H1 (cell line): ENCODE measurements around the gene ARHGAP18. TPM values are rescaled to one million over a fixed set of nuclear protein-coding genes. Genes with fewer than 3 reads are reported as not detected.

Experiments
- CTCF ChIA-PET: fragments of 300-600 bp; sonication (Branson Sonifier 250); formaldehyde crosslinking; loops from one replicate; lab custom pipeline; 2021; ENCODE audit not compliant: partially characterized antibody; lab: Charles Lee
- POLR2A ChIA-PET: fragments of 300-600 bp; sonication (Branson Sonifier 250); formaldehyde crosslinking; loops from one replicate; lab custom pipeline; 2021; ENCODE audit warnings: inconsistent platforms; ENCODE audit not compliant: partially characterized antibody; lab: Charles Lee
- DNase-seq, 2 experiments: peaks; one replicate each; pipeline versions ENCODE4 v3.0.0 to v3.0.0-alpha.2; 2010 to 2022; ENCODE audit warnings: low spot score in 2 of 2, low read depth in 1 of 2, mixed read lengths in 1 of 2
- FAIRE-seq: peaks from 2 replicates; lab custom pipeline; 2011; peaks lifted over from hg19 to GRCh38; lab: Jason Lieb, UNC
- H2AFZ ChIP-seq: 2 replicates; pipeline ENCODE4 v1.8.1; 2012; ENCODE audit warnings: low read length, inconsistent platforms
- H2AK5ac ChIP-seq: 2 replicates; pipeline ENCODE4 v1.6.1; 2013; ENCODE audit warnings: low read depth, low read length
- H2BK120ac ChIP-seq: replicated peaks from 2 replicates; pipeline ENCODE3; 2013; ENCODE audit warnings: low read depth, low read length, inconsistent platforms
- H2BK12ac ChIP-seq: 2 replicates; pipeline ENCODE4 v1.6.1; 2013; ENCODE audit warnings: low read depth, low read length
- H2BK15ac ChIP-seq: 2 replicates; pipeline ENCODE4 v1.6.1; 2013; ENCODE audit warnings: low read length
- H2BK20ac ChIP-seq: 2 replicates; pipeline ENCODE4 v1.6.1; 2013; ENCODE audit warnings: low read length
- H2BK5ac ChIP-seq: 2 replicates; pipeline ENCODE4 v1.6.1; 2013; ENCODE audit warnings: low read depth, low read length
- H3K14ac ChIP-seq: 2 replicates; pipeline ENCODE4 v1.6.1; 2013; ENCODE audit warnings: inconsistent platforms; ENCODE audit not compliant: insufficient read length
- H3K18ac ChIP-seq: 2 replicates; pipeline ENCODE4 v1.6.1; 2013; ENCODE audit warnings: low read length; ENCODE audit errors: extremely low read depth
- H3K23ac ChIP-seq: 2 replicates; pipeline ENCODE4 v1.6.1; 2013; ENCODE audit warnings: inconsistent platforms; ENCODE audit not compliant: insufficient read length
- H3K23me2 ChIP-seq: 2 replicates; pipeline ENCODE4 v1.6.1; 2013; ENCODE audit warnings: low read depth, low read length
- H3K27ac ChIP-seq: 2 replicates; pipeline ENCODE4 v1.6.1; 2011; ENCODE audit warnings: low read depth, low read length, inconsistent platforms
- H3K27me3 ChIP-seq, 4 experiments: replicated peaks in 1 of 4; 1 replicate in 1 of 4; 2 replicates in 3 of 4; pipeline versions ENCODE4 v1.6.1 to v1.8.1; 2011 to 2013; ENCODE audit warnings: low read length in 3 of 4, mild to moderate bottlenecking in 3 of 4, inconsistent platforms in 2 of 4, mixed read lengths in 2 of 4, moderate library complexity in 1 of 4; ENCODE audit not compliant: control insufficient read depth in 3 of 4, insufficient read depth in 3 of 4; ENCODE audit errors: extremely low read depth in 1 of 4
- H3K36me3 ChIP-seq, 4 experiments: 2 replicates each; pipeline versions ENCODE4 v1.6.1 to v1.8.1; 2011 to 2013; ENCODE audit warnings: mild to moderate bottlenecking in 4 of 4, low read length in 3 of 4, moderate library complexity in 2 of 4, control low read depth in 1 of 4, inconsistent platforms in 1 of 4; ENCODE audit not compliant: insufficient read depth in 4 of 4, control insufficient read depth in 2 of 4
- H3K4ac ChIP-seq: replicated peaks from 2 replicates; pipeline ENCODE3; 2013; ENCODE audit warnings: low read length, low read depth, mixed read lengths, inconsistent platforms; ENCODE audit not compliant: insufficient read length
- H3K4me1 ChIP-seq, 4 experiments: replicated peaks in 1 of 4; 1 replicate in 1 of 4; 2 replicates in 3 of 4; pipeline versions ENCODE4 v1.6.1 to v1.8.1; 2011 to 2013; ENCODE audit warnings: low read length in 3 of 4, inconsistent platforms in 2 of 4, mixed read lengths in 1 of 4; ENCODE audit not compliant: insufficient read depth in 4 of 4, control insufficient read depth in 3 of 4
- H3K4me2 ChIP-seq, 2 experiments: 2 replicates each; pipeline versions ENCODE4 v1.6.1 to v1.8.1; 2011 to 2013; ENCODE audit warnings: low read depth in 2 of 2, low read length in 2 of 2, control low read depth in 1 of 2, inconsistent platforms in 1 of 2, mild to moderate bottlenecking in 1 of 2; ENCODE audit not compliant: insufficient read depth in 1 of 2
- H3K4me3 ChIP-seq, 4 experiments: fragments of 200-600, 300-600 bp in 1 of 4; sonication (generic), shearing (Covaris generic), sonication (Bioruptor Twin) in 1 of 4; 2 replicates each; pipeline versions ENCODE4 v1.5.1 to v1.8.1; 2011 to 2016; ENCODE audit warnings: low read length in 4 of 4, low read depth in 3 of 4, control low read depth in 2 of 4, inconsistent platforms in 2 of 4, mild to moderate bottlenecking in 2 of 4, mixed read lengths in 1 of 4, moderate library complexity in 1 of 4; ENCODE audit not compliant: insufficient read depth in 2 of 4; ENCODE audit errors: extremely low read depth in 1 of 4
- H3K56ac ChIP-seq: replicated peaks from 2 replicates; pipeline ENCODE3; 2013; ENCODE audit warnings: low read depth, mild to moderate bottlenecking, mixed read lengths, low read length, inconsistent platforms; ENCODE audit not compliant: insufficient read length
- H3K79me1 ChIP-seq: 2 replicates; pipeline ENCODE4 v1.6.1; 2013; ENCODE audit warnings: low read depth, low read length, control low read depth
- H3K79me2 ChIP-seq, 2 experiments: 2 replicates each; pipeline versions ENCODE4 v1.6.1 to v1.8.1; 2012 to 2013; ENCODE audit warnings: low read length in 2 of 2, mild to moderate bottlenecking in 2 of 2, inconsistent platforms in 1 of 2; ENCODE audit not compliant: insufficient read depth in 2 of 2, control insufficient read depth in 1 of 2
- H3K9ac ChIP-seq, 4 experiments: replicated peaks in 1 of 4; 1 replicate in 1 of 4; 2 replicates in 3 of 4; pipeline versions ENCODE4 v1.6.1 to v1.8.1; 2011 to 2013; ENCODE audit warnings: low read depth in 3 of 4, low read length in 3 of 4, control low read depth in 2 of 4, mild to moderate bottlenecking in 2 of 4, moderate library complexity in 2 of 4, inconsistent platforms in 1 of 4; ENCODE audit errors: extremely low read depth in 1 of 4
- H3K9me3 ChIP-seq, 2 experiments: 2 replicates each; pipeline versions ENCODE4 v1.6.1 to v1.8.1; 2012 to 2013; ENCODE audit warnings: mild to moderate bottlenecking in 2 of 2, moderate library complexity in 2 of 2, control low read depth in 1 of 2, inconsistent platforms in 1 of 2, low read depth in 1 of 2, low read length in 1 of 2, mixed read lengths in 1 of 2; ENCODE audit not compliant: insufficient read depth in 2 of 2
- H4K20me1 ChIP-seq, 2 experiments: replicated peaks in 1 of 2; 2 replicates each; pipeline versions ENCODE3 to v1.8.1; 2011 to 2013; ENCODE audit warnings: inconsistent platforms in 2 of 2, low read length in 2 of 2, mild to moderate bottlenecking in 1 of 2; ENCODE audit not compliant: insufficient read depth in 2 of 2, control insufficient read depth in 1 of 2
- H4K5ac ChIP-seq: 2 replicates; pipeline ENCODE4 v1.6.1; 2013; ENCODE audit warnings: low read length, low read depth, mixed read lengths, inconsistent platforms; ENCODE audit not compliant: insufficient read length
- H4K8ac ChIP-seq: 2 replicates; pipeline ENCODE4 v1.8.0; 2013; ENCODE audit warnings: mild to moderate bottlenecking, moderate library complexity, low read length, inconsistent platforms; ENCODE audit not compliant: insufficient read depth; ENCODE audit errors: extremely low read depth
- H4K91ac ChIP-seq: replicated peaks from 2 replicates; pipeline ENCODE3; 2013; ENCODE audit warnings: low read length, mixed read lengths, inconsistent platforms; ENCODE audit not compliant: insufficient read length
- CHD1 ChIP-seq: IDR thresholded peaks from 2 replicates; pipeline ENCODE4 v1.6.1; 2012; ENCODE audit warnings: low read depth, low read length, improper control_type of control experiment
- WGBS, 2 experiments: shearing (Covaris generic) in 1 of 2; methylation state at CpG; one replicate each; pipeline versions ENCODE4 v1.1.6 to v1.1.7; 2013 to 2015; ENCODE audit warnings: low lambda C conversion rate in 2 of 2, mixed read lengths in 2 of 2, inconsistent platforms in 1 of 2, low coverage in 1 of 2, missing lambda C conversion rate in 1 of 2; ENCODE audit not compliant: insufficient replicate concordance in 2 of 2, insufficient coverage in 1 of 2, insufficient read length in 1 of 2; ENCODE audit errors: extremely low coverage in 1 of 2, missing lambda C conversion rate in 1 of 2; 5-methylcytosine and 5-hydroxymethylcytosine counted together
- polyA plus RNA-seq, 7 experiments: library from polyadenylated mRNA; depleted of rRNA in 3 of 7; stranded (reverse) in 5 of 7; unstranded in 2 of 7; fragments of >200 nt in 5 of 7; fragments of 200-250 nt in 2 of 7; gene quantifications; 1 replicate in 5 of 7; 2 replicates in 1 of 7; 4 replicates in 1 of 7; pipeline versions ENCODE4 v1.2.1 to v1.2.3, GENCODE V29; 2011 to 2013; ENCODE audit warnings: missing spikeins in 2 of 7, mixed read lengths in 2 of 7
- total RNA-seq: library from RNA; stranded (reverse); fragmentation: NEBNext Ultra II Directional; extraction: Animal tissue kit (Norgen Biotek cat#: 25700); gene quantifications from 2 replicates; pipeline ENCODE4 v1.2.1, GENCODE V29; 2021

ARHGAP18 gene
- total and polyA plus RNA-seq, 2 of the 8 experiments (the other 6 are each of a cell fraction or from before 2014, with no cell fraction given) = 0.83 to 4.5 TPM

- FAIRE-seq = no peak
- Histone ChIP-seq H3K79me2 (no peaks in the 10 kb centered on the region), H2BK5ac (no peak overlapping the region), H3K9me3 (no peaks in the 10 kb centered on the region), H4K5ac (no peak overlapping the region), H2BK20ac (no peak overlapping the region), H3K27me3 (no peaks in the 10 kb centered on the region), H3K4me1 (no peaks in the 10 kb centered on the region), H4K8ac (no peak overlapping the region), H3K56ac (no peak overlapping the region), H3K9ac (no peak overlapping the region), H3K27ac (no peak overlapping the region), H4K91ac (no peak overlapping the region), H2BK120ac (no peak overlapping the region), H3K18ac (no peak overlapping the region), H3K4me3 (no peak overlapping the region), H3K4me2 (no peak overlapping the region), H2BK12ac (no peak overlapping the region), H2AK5ac (no peak overlapping the region), H4K20me1 (peaks cover 0 to 2% of the 10 kb centered on the region in 2 experiments), H3K23me2 (no peaks in the 10 kb centered on the region), H2AFZ (no peak overlapping the region), H3K23ac (no peak overlapping the region), H3K79me1 (no peaks in the 10 kb centered on the region), H2BK15ac (no peak overlapping the region), H3K14ac (no peak overlapping the region), H3K4ac (no peak overlapping the region), H3K36me3 (no peaks in the 10 kb centered on the region)
- DNase-seq = no peak
- ChIA-PET POLR2A (no interaction called here), CTCF (interaction anchor here (0.6 to 1.8 kb wide), 3 partner anchors 42 to 107 kb away, joined by 3 to 4 read pairs (median 3); no protein-coding TSS in a partner anchor)
- WGBS, 2 experiments = 93% methylated on average over 1 of the region's 1 CpG; no CpG with 5 or more reads in 1 of the 2 experiments
- TF ChIP-seq CHD1 = no peak
Measured at GRCh38 chr6:129751384-129751783, 41.4 kb upstream of the ARHGAP18 start.
